H1 (cell line): ENCODE data around the gene CDK15. TPM values are rescaled to one million over a fixed set of nuclear protein-coding genes. Genes with fewer than 3 reads are reported as not detected.

ENCODE experiments used
- CTCF ChIA-PET: fragments of 300-600 bp; sonication (Branson Sonifier 250); formaldehyde crosslinking; loops from one replicate; lab custom pipeline; 2021; ENCODE audit not compliant: partially characterized antibody; lab: Charles Lee
- POLR2A ChIA-PET: fragments of 300-600 bp; sonication (Branson Sonifier 250); formaldehyde crosslinking; loops from one replicate; lab custom pipeline; 2021; ENCODE audit warnings: inconsistent platforms; ENCODE audit not compliant: partially characterized antibody; lab: Charles Lee
- DNase-seq, 2 experiments: peaks; one replicate each; pipeline versions ENCODE4 v3.0.0 to v3.0.0-alpha.2; 2010 to 2022; ENCODE audit warnings: low spot score in 2 of 2, low read depth in 1 of 2, mixed read lengths in 1 of 2
- FAIRE-seq: peaks from 2 replicates; lab custom pipeline; 2011; peaks lifted over from hg19 to GRCh38; lab: Jason Lieb, UNC
- H2AFZ ChIP-seq: 2 replicates; pipeline ENCODE4 v1.8.1; 2012; ENCODE audit warnings: low read length, inconsistent platforms
- H2AK5ac ChIP-seq: 2 replicates; pipeline ENCODE4 v1.6.1; 2013; ENCODE audit warnings: low read depth, low read length
- H2BK120ac ChIP-seq: replicated peaks from 2 replicates; pipeline ENCODE3; 2013; ENCODE audit warnings: low read depth, low read length, inconsistent platforms
- H2BK12ac ChIP-seq: 2 replicates; pipeline ENCODE4 v1.6.1; 2013; ENCODE audit warnings: low read depth, low read length
- H2BK15ac ChIP-seq: 2 replicates; pipeline ENCODE4 v1.6.1; 2013; ENCODE audit warnings: low read length
- H2BK20ac ChIP-seq: 2 replicates; pipeline ENCODE4 v1.6.1; 2013; ENCODE audit warnings: low read length
- H2BK5ac ChIP-seq: 2 replicates; pipeline ENCODE4 v1.6.1; 2013; ENCODE audit warnings: low read depth, low read length
- H3K14ac ChIP-seq: 2 replicates; pipeline ENCODE4 v1.6.1; 2013; ENCODE audit warnings: inconsistent platforms; ENCODE audit not compliant: insufficient read length
- H3K18ac ChIP-seq: 2 replicates; pipeline ENCODE4 v1.6.1; 2013; ENCODE audit warnings: low read length; ENCODE audit errors: extremely low read depth
- H3K23ac ChIP-seq: 2 replicates; pipeline ENCODE4 v1.6.1; 2013; ENCODE audit warnings: inconsistent platforms; ENCODE audit not compliant: insufficient read length
- H3K23me2 ChIP-seq: 2 replicates; pipeline ENCODE4 v1.6.1; 2013; ENCODE audit warnings: low read depth, low read length
- H3K27ac ChIP-seq: 2 replicates; pipeline ENCODE4 v1.6.1; 2011; ENCODE audit warnings: low read depth, low read length, inconsistent platforms
- H3K27me3 ChIP-seq, 4 experiments: replicated peaks in 1 of 4; 1 replicate in 1 of 4; 2 replicates in 3 of 4; pipeline versions ENCODE4 v1.6.1 to v1.8.1; 2011 to 2013; ENCODE audit warnings: low read length in 3 of 4, mild to moderate bottlenecking in 3 of 4, inconsistent platforms in 2 of 4, mixed read lengths in 2 of 4, moderate library complexity in 1 of 4; ENCODE audit not compliant: control insufficient read depth in 3 of 4, insufficient read depth in 3 of 4; ENCODE audit errors: extremely low read depth in 1 of 4
- H3K36me3 ChIP-seq, 4 experiments: 2 replicates each; pipeline versions ENCODE4 v1.6.1 to v1.8.1; 2011 to 2013; ENCODE audit warnings: mild to moderate bottlenecking in 4 of 4, low read length in 3 of 4, moderate library complexity in 2 of 4, control low read depth in 1 of 4, inconsistent platforms in 1 of 4; ENCODE audit not compliant: insufficient read depth in 4 of 4, control insufficient read depth in 2 of 4
- H3K4ac ChIP-seq: replicated peaks from 2 replicates; pipeline ENCODE3; 2013; ENCODE audit warnings: low read length, low read depth, mixed read lengths, inconsistent platforms; ENCODE audit not compliant: insufficient read length
- H3K4me1 ChIP-seq, 4 experiments: replicated peaks in 1 of 4; 1 replicate in 1 of 4; 2 replicates in 3 of 4; pipeline versions ENCODE4 v1.6.1 to v1.8.1; 2011 to 2013; ENCODE audit warnings: low read length in 3 of 4, inconsistent platforms in 2 of 4, mixed read lengths in 1 of 4; ENCODE audit not compliant: insufficient read depth in 4 of 4, control insufficient read depth in 3 of 4
- H3K4me2 ChIP-seq, 2 experiments: 2 replicates each; pipeline versions ENCODE4 v1.6.1 to v1.8.1; 2011 to 2013; ENCODE audit warnings: low read depth in 2 of 2, low read length in 2 of 2, control low read depth in 1 of 2, inconsistent platforms in 1 of 2, mild to moderate bottlenecking in 1 of 2; ENCODE audit not compliant: insufficient read depth in 1 of 2
- H3K4me3 ChIP-seq, 4 experiments: fragments of 200-600, 300-600 bp in 1 of 4; sonication (generic), shearing (Covaris generic), sonication (Bioruptor Twin) in 1 of 4; 2 replicates each; pipeline versions ENCODE4 v1.5.1 to v1.8.1; 2011 to 2016; ENCODE audit warnings: low read length in 4 of 4, low read depth in 3 of 4, control low read depth in 2 of 4, inconsistent platforms in 2 of 4, mild to moderate bottlenecking in 2 of 4, mixed read lengths in 1 of 4, moderate library complexity in 1 of 4; ENCODE audit not compliant: insufficient read depth in 2 of 4; ENCODE audit errors: extremely low read depth in 1 of 4
- H3K56ac ChIP-seq: replicated peaks from 2 replicates; pipeline ENCODE3; 2013; ENCODE audit warnings: low read depth, mild to moderate bottlenecking, mixed read lengths, low read length, inconsistent platforms; ENCODE audit not compliant: insufficient read length
- H3K79me1 ChIP-seq: 2 replicates; pipeline ENCODE4 v1.6.1; 2013; ENCODE audit warnings: low read depth, low read length, control low read depth
- H3K79me2 ChIP-seq, 2 experiments: 2 replicates each; pipeline versions ENCODE4 v1.6.1 to v1.8.1; 2012 to 2013; ENCODE audit warnings: low read length in 2 of 2, mild to moderate bottlenecking in 2 of 2, inconsistent platforms in 1 of 2; ENCODE audit not compliant: insufficient read depth in 2 of 2, control insufficient read depth in 1 of 2
- H3K9ac ChIP-seq, 4 experiments: replicated peaks in 1 of 4; 1 replicate in 1 of 4; 2 replicates in 3 of 4; pipeline versions ENCODE4 v1.6.1 to v1.8.1; 2011 to 2013; ENCODE audit warnings: low read depth in 3 of 4, low read length in 3 of 4, control low read depth in 2 of 4, mild to moderate bottlenecking in 2 of 4, moderate library complexity in 2 of 4, inconsistent platforms in 1 of 4; ENCODE audit errors: extremely low read depth in 1 of 4
- H3K9me3 ChIP-seq, 2 experiments: 2 replicates each; pipeline versions ENCODE4 v1.6.1 to v1.8.1; 2012 to 2013; ENCODE audit warnings: mild to moderate bottlenecking in 2 of 2, moderate library complexity in 2 of 2, control low read depth in 1 of 2, inconsistent platforms in 1 of 2, low read depth in 1 of 2, low read length in 1 of 2, mixed read lengths in 1 of 2; ENCODE audit not compliant: insufficient read depth in 2 of 2
- H4K20me1 ChIP-seq, 2 experiments: replicated peaks in 1 of 2; 2 replicates each; pipeline versions ENCODE3 to v1.8.1; 2011 to 2013; ENCODE audit warnings: inconsistent platforms in 2 of 2, low read length in 2 of 2, mild to moderate bottlenecking in 1 of 2; ENCODE audit not compliant: insufficient read depth in 2 of 2, control insufficient read depth in 1 of 2
- H4K5ac ChIP-seq: 2 replicates; pipeline ENCODE4 v1.6.1; 2013; ENCODE audit warnings: low read length, low read depth, mixed read lengths, inconsistent platforms; ENCODE audit not compliant: insufficient read length
- H4K8ac ChIP-seq: 2 replicates; pipeline ENCODE4 v1.8.0; 2013; ENCODE audit warnings: mild to moderate bottlenecking, moderate library complexity, low read length, inconsistent platforms; ENCODE audit not compliant: insufficient read depth; ENCODE audit errors: extremely low read depth
- H4K91ac ChIP-seq: replicated peaks from 2 replicates; pipeline ENCODE3; 2013; ENCODE audit warnings: low read length, mixed read lengths, inconsistent platforms; ENCODE audit not compliant: insufficient read length
- CHD2 ChIP-seq: IDR thresholded peaks from 2 replicates; pipeline ENCODE4 v1.6.1; 2012; ENCODE audit warnings: low read length, improper control_type of control experiment
- HDAC2 ChIP-seq, 2 experiments: fragments of 300-600 bp in 1 of 2; sonication (generic) in 1 of 2; IDR thresholded peaks; 2 replicates each; pipeline ENCODE4 v1.6.1; 2011 to 2012; ENCODE audit warnings: low read depth in 2 of 2, low read length in 2 of 2, mild to moderate bottlenecking in 2 of 2, moderate library complexity in 2 of 2, borderline replicate concordance in 1 of 2, inconsistent platforms in 1 of 2
- POU5F1 ChIP-seq: IDR thresholded peaks from 2 replicates; pipeline ENCODE4 v1.6.1; 2011; ENCODE audit warnings: low read depth, mild to moderate bottlenecking, low read length, moderate library complexity
- SIN3A ChIP-seq, 2 experiments: IDR thresholded peaks in 1 of 2; conservative IDR thresholded peaks in 1 of 2; 2 replicates each; pipeline ENCODE4 v1.6.1; 2011 to 2012; ENCODE audit warnings: low read length in 2 of 2, improper control_type of control experiment in 1 of 2, low read depth in 1 of 2, mild to moderate bottlenecking in 1 of 2
- SIRT6 ChIP-seq: IDR thresholded peaks from one replicate; pipeline ENCODE4 v1.7.1; 2012; ENCODE audit warnings: low read length, inconsistent platforms
- SP4 ChIP-seq: IDR thresholded peaks from 2 replicates; pipeline ENCODE4 v1.6.1; 2012; ENCODE audit warnings: low read length, inconsistent platforms
- WGBS, 2 experiments: shearing (Covaris generic) in 1 of 2; methylation state at CpG; one replicate each; pipeline versions ENCODE4 v1.1.6 to v1.1.7; 2013 to 2015; ENCODE audit warnings: low lambda C conversion rate in 2 of 2, mixed read lengths in 2 of 2, inconsistent platforms in 1 of 2, low coverage in 1 of 2, missing lambda C conversion rate in 1 of 2; ENCODE audit not compliant: insufficient replicate concordance in 2 of 2, insufficient coverage in 1 of 2, insufficient read length in 1 of 2; ENCODE audit errors: extremely low coverage in 1 of 2, missing lambda C conversion rate in 1 of 2; 5-methylcytosine and 5-hydroxymethylcytosine counted together
- polyA plus RNA-seq, 7 experiments: library from polyadenylated mRNA; depleted of rRNA in 3 of 7; stranded (reverse) in 5 of 7; unstranded in 2 of 7; fragments of >200 nt in 5 of 7; fragments of 200-250 nt in 2 of 7; gene quantifications; 1 replicate in 5 of 7; 2 replicates in 1 of 7; 4 replicates in 1 of 7; pipeline versions ENCODE4 v1.2.1 to v1.2.3, GENCODE V29; 2011 to 2013; ENCODE audit warnings: missing spikeins in 2 of 7, mixed read lengths in 2 of 7
- total RNA-seq: library from RNA; stranded (reverse); fragmentation: NEBNext Ultra II Directional; extraction: Animal tissue kit (Norgen Biotek cat#: 25700); gene quantifications from 2 replicates; pipeline ENCODE4 v1.2.1, GENCODE V29; 2021

CDK15 gene
- total and polyA plus RNA-seq, 2 of the 8 experiments (the other 6 are each of a cell fraction or from before 2014, with no cell fraction given), result 0.03 TPM; not detected in 1

GRCh38 chr2:201916565-201916964, 110.2 kb downstream of the CDK15 start:
- Histone ChIP-seq H2BK5ac (no peak overlapping the region), H3K9me3 (no peaks in the 10 kb centered on the region), H3K56ac (no peak overlapping the region), H2BK120ac (no peak overlapping the region), H2BK20ac (no peak overlapping the region), H4K8ac (no peak overlapping the region), H3K4me2 (no peak overlapping the region), H2AK5ac (no peak overlapping the region), H2BK12ac (no peak overlapping the region), H3K79me2 (no peaks in the 10 kb centered on the region), H3K9ac (no peak overlapping the region), H4K20me1 (no peaks in the 10 kb centered on the region), H3K27me3 (no peaks in the 10 kb centered on the region), H3K4ac (no peak overlapping the region), H3K4me3 (no peak overlapping the region), H3K79me1 (no peaks in the 10 kb centered on the region), H3K18ac (no peak overlapping the region), H2AFZ (no peak overlapping the region), H3K27ac (no peak overlapping the region), H4K91ac (no peak overlapping the region), H3K23me2 (no peaks in the 10 kb centered on the region; the same call in 1 of the 2 replicates), H3K36me3 (no peaks in the 10 kb centered on the region), H3K23ac (no peak overlapping the region), H3K14ac (no peak overlapping the region), H4K5ac (no peak overlapping the region), H2BK15ac (no peak overlapping the region), H3K4me1 (peaks cover 0 to 13% (median 3%) of the 10 kb centered on the region in 4 experiments; a peak in 3 of 7 replicates)
- 93% methylated on average over 4 of the region's 4 CpGs; no CpG with 5 or more reads in 1 of the 2 experiments for WGBS, 2 experiments
- no peak for FAIRE-seq
- TF ChIP-seq HDAC2 (IDR thresholded peaks at IDR 0.05; ENCODE audit: borderline replicate concordance in 1 of 2, low read depth in 2 of 2, low read length in 2 of 2) (no peak), SP4 (no peak), SIRT6 (no peak), POU5F1 (no peak), CHD2 (no peak), SIN3A (conservative IDR thresholded peaks at IDR 0.05 in 1 of 2, IDR thresholded peaks at IDR 0.05 in 1 of 2; ENCODE audit: low read depth in 1 of 2, low read length in 2 of 2) (no peak)
- no peak for DNase-seq
- CTCF ChIA-PET, result interaction anchor here (1.1 kb wide), 1 partner anchor 10 kb away, joined by 3 read pairs; no protein-coding TSS in a partner anchor
- POLR2A ChIA-PET, result interaction anchor here (1.1 to 3.0 kb wide), 4 partner anchors 13 to 119 kb away, joined by 3 to 10 read pairs (median 3); no protein-coding TSS in a partner anchor
